Right hindlimb (tissue), 1 donor: ENCODE results near the gene SH3BGR.
"Not testable (repeated sequence)": the region's sequence is repeated elsewhere in the genome, so short reads cannot be mapped to it uniquely, and the experiment has no call there.

Experiments
- DNase-seq: peaks from one replicate; pipeline ENCODE4 v3.0.0-alpha.2; 2018

The SH3BGR gene

DNA sequence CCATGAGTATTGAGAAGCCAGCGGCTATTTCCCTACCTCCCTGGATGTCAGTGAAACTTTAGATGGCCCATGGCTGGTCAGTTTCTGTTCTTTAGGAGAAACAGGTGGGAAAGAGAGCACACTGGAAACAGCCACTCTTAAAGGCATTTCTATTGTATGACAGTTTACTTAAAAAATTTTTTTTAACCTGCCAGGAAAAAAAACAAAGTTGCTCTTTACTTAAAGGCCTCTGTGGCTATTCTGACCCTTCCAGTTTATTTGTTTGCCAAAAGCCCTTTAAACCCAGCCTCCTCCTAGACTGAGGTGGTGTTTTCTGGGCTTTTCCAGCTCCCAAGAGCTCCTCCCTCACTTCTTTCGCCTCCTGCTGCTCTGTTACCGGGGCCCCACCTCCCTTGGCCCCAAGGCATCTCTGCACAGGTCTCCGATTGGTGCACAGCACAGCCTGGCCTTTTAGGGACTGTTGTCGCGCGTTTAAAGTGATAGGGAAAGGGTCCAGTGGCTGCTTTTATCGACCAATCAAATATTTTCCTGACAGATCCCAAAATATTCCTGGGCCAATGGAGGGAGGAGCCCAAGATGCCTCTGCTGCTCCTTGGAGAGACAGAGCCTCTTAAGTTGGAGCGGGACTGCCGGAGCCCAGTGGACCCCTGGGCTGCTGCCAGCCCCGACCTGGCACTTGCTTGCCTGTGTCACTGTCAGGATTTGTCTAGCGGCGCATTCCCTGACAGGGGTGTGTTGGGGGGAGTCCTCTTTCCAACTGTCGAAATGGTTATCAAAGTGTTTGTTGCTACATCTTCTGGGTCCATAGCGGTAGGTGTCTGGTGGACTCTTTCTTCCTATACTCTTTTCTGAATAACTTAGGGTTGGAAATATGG is at the start of gene SH3BGR:
SH3BGR (plus strand) TSS at position 639 of the 875 bp plus-strand sequence; CDS start at position 766, 127 bp downstream.
- peak; percentile 62 for DNase-seq

- DNase-seq = no peak
These were observed 45.7 kb upstream of the SH3BGR start for GRCh38 chr21:39406065-39406464.

DNA sequence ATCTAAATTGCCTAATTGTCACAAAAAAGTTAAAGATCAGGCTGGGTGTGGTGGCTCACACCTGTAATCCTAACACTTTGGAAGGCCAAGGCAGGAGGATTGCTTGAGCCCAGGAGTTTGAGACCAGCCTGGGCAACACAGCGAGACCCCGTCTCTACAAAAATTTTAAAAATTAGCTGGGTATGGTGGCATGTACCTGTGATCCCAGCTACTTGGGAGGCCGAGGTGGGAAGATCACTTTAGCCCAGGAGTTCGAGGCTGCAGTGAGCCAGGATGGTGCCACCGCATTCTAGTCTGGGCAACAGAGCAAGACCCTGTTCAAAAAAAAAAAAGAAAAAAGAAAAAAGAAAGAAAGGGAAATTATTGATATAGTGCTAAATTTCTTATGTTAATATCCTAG is 32.6 kb upstream of the SH3BGR start:
- DNase-seq = not testable (repeated sequence)

DNA sequence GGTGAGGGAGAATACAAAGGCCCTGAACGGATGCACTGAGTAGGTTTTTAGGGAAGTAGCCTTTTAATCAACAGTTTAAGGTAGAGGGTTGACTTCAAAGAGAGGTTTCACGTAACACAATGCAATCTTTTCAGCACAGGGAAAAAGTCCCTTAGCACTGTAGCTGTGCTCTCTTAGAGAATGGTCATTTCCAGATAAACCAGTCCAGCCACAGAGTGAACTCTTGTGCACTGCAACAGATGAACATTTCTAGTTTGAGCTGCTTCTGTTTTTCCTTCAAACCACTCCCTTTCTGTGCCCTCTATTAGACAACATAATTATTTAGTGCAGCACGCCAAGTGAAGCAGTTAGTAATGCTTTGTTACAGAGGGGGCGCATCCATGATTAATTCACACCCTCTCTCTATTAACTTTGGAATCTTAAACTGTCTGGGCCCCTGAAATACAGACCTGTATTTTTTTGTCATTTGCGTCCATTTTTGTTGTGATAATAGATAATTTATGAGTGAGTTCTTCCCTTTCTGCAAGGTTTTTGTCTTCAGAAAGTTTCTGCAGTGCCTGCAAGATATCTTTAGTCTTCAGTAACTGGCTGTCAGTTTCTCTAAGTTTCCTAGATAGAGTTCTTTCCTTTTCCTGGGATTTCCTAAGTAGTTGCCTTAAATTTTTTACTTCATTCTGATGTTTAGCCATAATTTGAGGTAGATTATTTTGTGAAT is 29.1 kb upstream of the SH3BGR start:
- no peak for DNase-seq

- DNase-seq = no peak
These were observed 22.3 kb upstream of the SH3BGR start for GRCh38 chr21:39429445-39429844.

DNA sequence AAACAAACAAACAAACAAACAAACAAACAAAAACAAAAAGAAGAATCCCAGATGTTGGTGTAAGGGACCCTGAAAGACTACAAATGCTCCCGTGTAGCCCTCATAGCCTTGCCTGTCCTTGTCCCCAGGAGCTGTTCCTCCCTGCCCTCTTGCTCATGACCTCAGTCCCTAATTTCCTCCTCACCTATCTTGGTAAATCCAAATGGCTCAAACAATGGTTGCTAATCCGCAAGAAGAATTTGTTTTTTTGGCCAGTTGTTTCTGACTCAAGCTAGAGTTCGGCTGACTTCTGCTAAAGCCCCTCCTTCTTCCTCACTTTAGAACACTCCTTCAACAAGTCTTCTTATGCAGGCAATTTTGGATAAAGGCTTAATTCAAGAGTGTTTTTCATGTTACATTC is 21.8 kb upstream of the SH3BGR start:
- DNase-seq = no peak

DNA sequence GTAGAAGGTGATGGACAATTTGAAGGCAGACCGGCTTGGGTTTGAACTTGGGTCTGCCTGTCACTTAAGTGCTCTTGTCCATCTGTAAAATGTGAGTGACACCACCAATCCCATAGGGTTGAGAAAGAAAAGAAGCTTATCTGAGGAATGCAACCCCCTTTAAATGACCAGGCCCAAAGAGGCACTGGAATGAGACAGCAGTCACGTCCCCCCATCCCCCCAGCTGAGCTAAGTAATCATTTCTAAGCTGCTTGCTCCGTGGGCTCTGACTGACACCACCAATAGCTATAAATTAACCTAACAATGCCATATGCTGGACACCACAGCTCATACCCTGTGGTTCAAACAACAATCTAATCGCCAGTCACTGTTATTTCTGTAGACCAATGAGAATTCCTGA is 21.3 kb upstream of the SH3BGR start:
- no peak for DNase-seq

GRCh38 chr21:39430954-39431353 is 20.8 kb upstream of the SH3BGR start:
- no peak for DNase-seq

DNA sequence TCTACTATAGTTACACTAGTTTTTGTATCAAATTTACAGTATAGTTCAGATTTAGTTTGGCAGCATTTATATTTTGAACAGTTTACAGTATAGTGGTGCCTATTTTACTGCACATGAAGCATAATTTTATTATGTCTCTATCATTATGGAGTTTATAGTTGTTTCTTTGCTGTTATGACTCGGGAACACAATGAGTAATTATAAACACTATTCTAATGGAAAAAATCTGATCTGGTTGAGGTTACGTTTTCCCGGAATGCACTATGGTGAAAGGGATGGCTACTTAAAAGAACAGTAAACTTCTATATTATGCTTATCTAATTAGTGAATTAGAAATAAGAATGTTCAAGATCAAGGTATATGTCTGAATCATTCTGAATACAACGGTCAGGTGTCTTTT is 16.8 kb upstream of the SH3BGR start:
- DNase-seq = no peak

- DNase-seq = no peak
These were observed 12.5 kb upstream of the SH3BGR start for GRCh38 chr21:39439232-39439631.

GRCh38 chr21:39441502-39442475 is 10.0 kb upstream of the SH3BGR start:
- DNase-seq = no peak

GRCh38 chr21:39444421-39445180 is 7.2 kb upstream of the SH3BGR start:
- peak; percentile 65 for DNase-seq

- DNase-seq = peak; percentile 94
These were observed 6.2 kb upstream of the SH3BGR start, which contains the start of gene LCA5L for GRCh38 chr21:39445321-39446269. LCA5L (minus strand) TSS chr21:39445778; CDS start chr21:39428493, 17,285 bp downstream.

GRCh38 chr21:39447264-39447663 is 4.5 kb upstream of the SH3BGR start:
- DNase-seq = no peak

DNA sequence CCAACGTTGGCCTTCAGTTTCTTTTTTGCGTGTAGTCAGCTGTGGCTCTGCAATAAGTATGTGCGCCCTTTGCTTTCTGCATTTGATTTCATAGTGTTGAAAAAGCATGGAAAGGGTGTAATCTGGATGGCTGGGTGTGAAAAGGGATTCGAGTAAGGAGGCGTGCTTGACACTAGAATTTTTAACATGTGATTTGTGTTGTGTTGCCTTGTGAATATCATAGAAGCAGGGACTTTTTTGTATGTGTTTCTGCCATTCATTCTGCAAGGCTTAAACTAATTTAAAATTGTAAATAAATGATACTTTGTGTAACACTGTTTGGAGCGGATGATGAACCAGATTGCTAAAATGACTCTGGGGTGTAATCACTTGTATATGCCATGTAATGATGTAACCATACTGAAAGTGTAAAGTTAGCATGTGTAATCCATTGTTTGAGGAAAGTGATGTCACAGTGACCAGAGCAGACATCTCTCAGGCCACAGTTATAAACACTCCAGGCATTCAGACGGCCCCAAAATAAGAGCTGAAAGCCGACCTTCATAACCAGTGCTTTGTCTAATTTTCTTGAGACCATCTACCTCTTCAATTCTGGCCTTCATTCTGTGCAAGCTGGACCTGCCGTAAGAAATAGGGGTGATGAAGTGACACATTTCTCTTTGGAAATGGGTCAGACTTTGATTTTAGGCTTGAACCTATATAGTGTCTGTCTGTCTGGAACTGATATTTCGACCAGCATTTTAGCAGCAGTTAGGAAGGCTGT is 618 bp downstream of the SH3BGR start:
- DNase-seq = peak; percentile 28

DNA sequence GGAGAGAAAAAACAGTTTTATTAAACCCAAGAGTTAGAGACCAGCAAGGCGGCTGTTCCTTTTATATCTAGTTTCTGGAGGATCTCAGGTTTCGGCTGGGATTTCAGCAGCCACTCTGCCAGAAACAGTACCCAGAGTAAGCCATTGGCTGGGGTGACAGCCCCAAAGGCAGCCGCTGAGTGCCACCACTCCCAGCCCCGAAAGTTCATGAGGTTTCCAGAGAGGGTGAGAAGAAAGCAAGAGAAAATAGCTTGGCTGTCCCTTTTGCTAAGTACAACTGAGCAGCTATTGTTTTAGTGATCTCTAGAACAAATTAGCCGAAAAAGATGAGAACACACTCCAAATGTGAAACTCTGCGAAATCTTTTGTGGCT is 1.2 kb downstream of the SH3BGR start:
- no peak for DNase-seq

DNA sequence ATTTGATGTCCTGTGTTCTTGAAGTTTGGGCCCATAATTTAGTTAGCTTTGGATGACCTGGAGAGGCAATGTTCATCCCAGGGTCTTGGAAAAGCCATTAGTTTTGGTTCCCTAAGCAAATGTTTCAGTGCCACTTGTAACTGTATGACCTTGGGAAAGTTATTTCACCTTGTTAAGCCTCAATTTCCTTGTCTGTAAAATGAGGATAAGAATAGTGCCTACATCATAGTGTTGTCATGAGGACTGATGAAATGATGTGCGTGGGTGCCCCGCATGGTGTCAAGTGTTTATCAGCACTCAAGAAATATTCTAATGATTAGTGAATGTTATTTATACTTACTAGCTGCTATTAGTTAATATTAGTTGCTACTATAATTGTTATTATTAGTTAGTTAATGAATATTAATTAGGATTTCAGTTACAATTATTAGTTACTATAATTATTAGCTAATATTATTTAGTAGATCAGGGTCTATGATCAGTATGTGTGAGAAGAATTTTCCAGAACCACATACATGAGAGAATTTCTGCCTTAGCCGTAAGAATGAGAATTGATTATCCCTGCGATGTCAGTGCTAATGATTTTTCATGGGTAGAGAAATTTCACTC is 1.9 kb downstream of the SH3BGR start:
- DNase-seq = no peak

GRCh38 chr21:39454949-39455668 is 3.3 kb downstream of the SH3BGR start:
- no peak for DNase-seq

DNA sequence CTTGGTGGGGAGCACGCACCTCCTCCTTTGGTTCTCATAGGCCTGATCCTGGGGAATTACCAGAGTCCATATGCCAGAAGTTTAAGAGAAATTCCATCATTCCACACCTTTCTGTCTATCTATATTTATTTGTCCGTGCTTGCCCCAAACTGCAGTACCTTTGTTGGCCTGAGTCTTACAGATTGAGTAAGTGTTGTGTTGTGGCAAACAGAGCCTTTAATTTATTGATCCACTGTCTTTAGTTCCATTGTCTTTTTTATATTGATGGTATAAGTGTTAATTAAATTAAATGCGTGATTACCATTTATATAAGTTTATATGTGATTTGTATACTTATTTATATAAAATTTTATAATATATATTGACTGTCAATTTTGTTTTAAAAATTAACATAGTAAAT is 4.9 kb downstream of the SH3BGR start:
- DNase-seq = no peak
